HG03469 (cell line): ENCODE measurements around the gene ST6GALNAC1.
A peak's percentile ranks its signal among the peaks of the same experiment; 100 is the strongest.

Experiments used
- ATAC-seq: cut with Tn5 transposase; IDR thresholded peaks from one replicate; pipeline ENCODE4 v1.9.1; 2021; ENCODE audit warnings: mild to moderate bottlenecking, moderate library complexity, moderate number of reproducible peaks; ENCODE audit not compliant: unreplicated experiment

ST6GALNAC1 gene

GRCh38 chr17:76676629-76677028 is 33.1 kb upstream of the ST6GALNAC1 start:
- ATAC-seq = no peak

GRCh38 chr17:76675648-76676047 is 32.1 kb upstream of the ST6GALNAC1 start:
- no peak for ATAC-seq

GRCh38 chr17:76674600-76674999 is 31.0 kb upstream of the ST6GALNAC1 start:
- ATAC-seq = no peak

GRCh38 chr17:76673729-76674128 is 30.2 kb upstream of the ST6GALNAC1 start:
- ATAC-seq = no peak

- no peak for ATAC-seq
Measured at GRCh38 chr17:76672892-76673291, 29.3 kb upstream of the ST6GALNAC1 start.

GRCh38 chr17:76672270-76672851 is 28.8 kb upstream of the ST6GALNAC1 start:
- no peak for ATAC-seq

GRCh38 chr17:76671912-76672262 is 28.3 kb upstream of the ST6GALNAC1 start:
- ATAC-seq = no peak

- ATAC-seq = peak; percentile 83
Measured at GRCh38 chr17:76671123-76671911, 27.8 kb upstream of the ST6GALNAC1 start.

GRCh38 chr17:76670718-76671122 is 27.2 kb upstream of the ST6GALNAC1 start:
- no peak for ATAC-seq

GRCh38 chr17:76670020-76670717 is 26.6 kb upstream of the ST6GALNAC1 start:
- no peak for ATAC-seq

- ATAC-seq = no peak
Measured at GRCh38 chr17:76667786-76668453, 24.4 kb upstream of the ST6GALNAC1 start.

- ATAC-seq = no peak
Measured at GRCh38 chr17:76667491-76667755, 23.9 kb upstream of the ST6GALNAC1 start.

- no peak for ATAC-seq
Measured at GRCh38 chr17:76660656-76661042, 17.1 kb upstream of the ST6GALNAC1 start.

- no peak for ATAC-seq
Measured at GRCh38 chr17:76659928-76660655, 16.5 kb upstream of the ST6GALNAC1 start.

- no peak for ATAC-seq
Measured at GRCh38 chr17:76658242-76658662, 14.7 kb upstream of the ST6GALNAC1 start.

- ATAC-seq = no peak
Measured at GRCh38 chr17:76657505-76658241, 14.1 kb upstream of the ST6GALNAC1 start.

GRCh38 chr17:76654408-76654807 is 10.9 kb upstream of the ST6GALNAC1 start:
- ATAC-seq = no peak

- ATAC-seq = no peak
Measured at GRCh38 chr17:76650504-76650903, 6.9 kb upstream of the ST6GALNAC1 start.

- ATAC-seq = no peak
Measured at GRCh38 chr17:76646712-76647111, 3.2 kb upstream of the ST6GALNAC1 start.

GRCh38 chr17:76645481-76645880 is 1.9 kb upstream of the ST6GALNAC1 start:
- no peak for ATAC-seq
